Transverse colon (tissue), 4 donors: ENCODE measurements around the gene AURKA. TPM values are rescaled to one million over a fixed set of nuclear protein-coding genes. Genes with fewer than 3 reads are reported as not detected.
"Not testable (repeated sequence)": the region's sequence is repeated elsewhere in the genome, so short reads cannot be mapped to it uniquely, and the experiment has no call there.

ENCODE experiments used
- DNase-seq: peaks from one replicate; pipeline ENCODE4 v3.0.0-alpha.2; 2019
- H3K27ac ChIP-seq, 4 donors: fragments of 200-600 bp; sonication (generic); 2 replicates each; pipeline ENCODE4 v1.5.1; 2016 to 2018; ENCODE audit warnings: inconsistent platforms in 4 of 4
- H3K27me3 ChIP-seq: fragments of 200-600 bp; sonication (generic); 2 replicates; pipeline ENCODE4 v1.5.1; 2017; ENCODE audit warnings: inconsistent platforms
- H3K36me3 ChIP-seq, 4 donors: fragments of 200-600 bp; sonication (generic); 2 replicates each; pipeline ENCODE4 v1.5.1; 2017 to 2019; ENCODE audit warnings: inconsistent platforms in 4 of 4
- H3K4me1 ChIP-seq, 4 donors: fragments of 200-600 bp; sonication (generic); 2 replicates each; pipeline ENCODE4 v1.5.1; 2017 to 2020; ENCODE audit warnings: inconsistent platforms in 4 of 4
- H3K4me3 ChIP-seq, 4 donors: fragments of 200-600 bp; sonication (generic); 1 replicate in 1 of 4; 2 replicates in 3 of 4; pipeline versions ENCODE4 v1.5.1 to v1.6.1; 2017 to 2019; ENCODE audit warnings: inconsistent platforms in 4 of 4
- H3K9me3 ChIP-seq, 2 donors: fragments of 200-600 bp; sonication (generic); 2 replicates each; pipeline ENCODE4 v1.5.1; 2017 to 2019; ENCODE audit warnings: inconsistent platforms in 2 of 2
- CTCF ChIP-seq, 5 experiments: fragments of 200-600 bp in 3 of 5; fragments of 450-650 bp in 2 of 5; sonication (generic) in 3 of 5; IDR thresholded peaks; 1 replicate in 2 of 5; 2 replicates in 3 of 5; pipeline ENCODE4 v1.5.1; 2016 to 2017; ENCODE audit warnings: antibody characterized with exemption in 5 of 5, inconsistent platforms in 3 of 5, mild to moderate bottlenecking in 2 of 5, moderate library complexity in 1 of 5
- EP300 ChIP-seq: sonication (generic); formaldehyde crosslinking; IDR thresholded peaks from one replicate; pipeline ENCODE4 v1.6.1; 2017; ENCODE audit warnings: antibody characterized with exemption, low read depth
- POLR2A ChIP-seq: fragments of 450-650 bp; IDR thresholded peaks from one replicate; pipeline ENCODE4 v1.6.1; 2016; ENCODE audit warnings: antibody characterized with exemption, mild to moderate bottlenecking, moderate library complexity
- POLR2AphosphoS5 ChIP-seq, 3 donors: sonication (generic); formaldehyde crosslinking; IDR thresholded peaks; one replicate each; pipeline ENCODE4 v1.6.1; 2016; ENCODE audit warnings: antibody characterized with exemption in 3 of 3
- WGBS, 2 donors: methylation state at CpG; one replicate each; pipeline ENCODE4 v1.1.5; 2018; ENCODE audit warnings: low coverage in 1 of 2; 5-methylcytosine and 5-hydroxymethylcytosine counted together
- in situ Hi-C, 4 donors: fragments of 200-750 bp; cut with MboI; loops; one replicate each; pipeline versions ENCODE4 v1.15.0 to v1.15.1; 2017; ENCODE audit warnings: low sequenced_read_pairs in 3 of 4, low pct_ligation_motif_present in 1 of 4, low pct_unique_long_range_greater_than_20kb in 1 of 4
- intact Hi-C: fragments of 100-400 bp; cut with DNase I; formaldehyde crosslinking; loops from one replicate; pipeline ENCODE4 v1.15.1; 2023; ENCODE audit warnings: low total_unique reads
- total RNA-seq, 4 donors: library from RNA; depleted of rRNA; stranded (reverse); fragments of >200 nt; gene quantifications; one replicate each; pipeline ENCODE4 v1.1.0, GENCODE V29; 2016

Gene AURKA
- total RNA-seq, 4 donors from 2014 or later, result 0.75 to 12.4 (median 4.9) TPM

GRCh38 chr20:56409521-56409920 is 17.5 kb upstream of the AURKA start:
- TF ChIP-seq POLR2A (no peak), CTCF (IDR thresholded peaks at IDR 0.05) (no peak), EP300 (no peak), POLR2AphosphoS5 (IDR thresholded peaks at IDR 0.05) (no peak)
- in situ Hi-C loops, result loop anchor here in 1 of 4 donors (10.0 kb wide), 1 partner anchor 55 kb away; the partner anchor contains the start of gene RTF2
- Histone ChIP-seq H3K4me1 (peaks cover 0 to 12% (median 0%) of the 10 kb centered on the region in 4 donors), H3K27ac (peak overlapping the region in 2 of 4 donors; percentile 33 to 41), H3K27me3 (no peaks in the 10 kb centered on the region), H3K36me3 (peaks cover 0 to 34% (median 15%) of the 10 kb centered on the region in 4 donors), H3K9me3 (no peaks in the 10 kb centered on the region), H3K4me3 (no peak overlapping the region)
- 72 to 83% methylated on average over 5 of the region's 5 CpGs for WGBS, 2 donors
- DNase-seq, result no peak
- intact Hi-C loops, result loop anchor here (5.0 kb wide), 1 partner anchor 168 kb away; no protein-coding TSS in a partner anchor

GRCh38 chr20:56406910-56407309 is 14.9 kb upstream of the AURKA start:
- in situ Hi-C loops (loop anchor here in 1 of 4 donors (10.0 kb wide), 1 partner anchor 58 kb away; the partner anchor contains the start of gene RTF2), intact Hi-C loops (loop anchor here (5.0 kb wide), 1 partner anchor 170 kb away; no protein-coding TSS in a partner anchor)
- H3K27ac ChIP-seq, result no peak overlapping the region
- no peaks in the 10 kb centered on the region for H3K27me3 ChIP-seq
- H3K9me3 ChIP-seq, result no peaks in the 10 kb centered on the region
- WGBS, 2 donors, result 87 to 93% methylated on average over 2 to 3 of the region's 3 CpGs
- H3K4me3 ChIP-seq, result no peak overlapping the region
- no peak for DNase-seq
- H3K4me1 ChIP-seq, result peaks cover 0 to 12% (median 0%) of the 10 kb centered on the region in 4 donors
- TF ChIP-seq POLR2AphosphoS5 (IDR thresholded peaks at IDR 0.05) (no peak), EP300 (no peak), POLR2A (no peak), CTCF (IDR thresholded peaks at IDR 0.05) (no peak)
- peaks cover 0 to 60% (median 18%) of the 10 kb centered on the region in 4 donors for H3K36me3 ChIP-seq

GRCh38 chr20:56405356-56405755 is 13.3 kb upstream of the AURKA start:
- in situ Hi-C loops, result loop anchor here in 1 of 4 donors (10.0 kb wide), 1 partner anchor 59 kb away; the partner anchor contains the start of gene RTF2
- intact Hi-C loops, result loop anchor here (5.0 kb wide), 1 partner anchor 172 kb away; no protein-coding TSS in a partner anchor
- not testable (repeated sequence) for H3K9me3 ChIP-seq, H3K27me3 ChIP-seq, H3K27ac ChIP-seq, H3K4me3 ChIP-seq, DNase-seq, H3K4me1 ChIP-seq
- peaks cover 0 to 72% (median 23%) of the 10 kb centered on the region in 4 donors for H3K36me3 ChIP-seq
- 91 to 95% methylated on average over 12 of the region's 12 CpGs for WGBS, 2 donors

GRCh38 chr20:56403465-56403864 is 11.4 kb upstream of the AURKA start:
- intact Hi-C loops (no loop called here), in situ Hi-C loops (loop anchor here in 1 of 4 donors (10.0 kb wide), 1 partner anchor 61 kb away; the partner anchor contains the start of gene RTF2)
- DNase-seq, result no peak
- H3K9me3 ChIP-seq, result no peaks in the 10 kb centered on the region
- TF ChIP-seq CTCF (IDR thresholded peaks at IDR 0.05) (no peak), POLR2A (no peak), POLR2AphosphoS5 (IDR thresholded peaks at IDR 0.05) (no peak), EP300 (no peak)
- peaks cover 0 to 88% (median 29%) of the 10 kb centered on the region in 4 donors for H3K36me3 ChIP-seq
- 91 to 95% methylated on average over 9 to 26 of the region's 26 CpGs for WGBS, 2 donors
- no peak overlapping the region for H3K27ac ChIP-seq
- peaks cover 0 to 7% (median 0%) of the 10 kb centered on the region in 4 donors for H3K4me1 ChIP-seq
- H3K27me3 ChIP-seq, result no peaks in the 10 kb centered on the region
- H3K4me3 ChIP-seq, result no peak overlapping the region
